DND-41 (cell line): ENCODE results near the gene DCAF4.

Experiments
- EZH2 ChIP-seq: IDR thresholded peaks from 3 replicates; pipeline ENCODE4 v1.6.1; 2012; ENCODE audit warnings: borderline replicate concordance, low read depth, mild to moderate bottlenecking, moderate library complexity, low read length, inconsistent platforms; ENCODE audit not compliant: severe bottlenecking
- TF ChIP-seq, protein P1 (sequence below): IDR thresholded peaks from 2 replicates; pipeline ENCODE4 v1.5.1; 2012; ENCODE audit warnings: borderline replicate concordance, low read length, moderate library complexity, mild to moderate bottlenecking; ENCODE audit not compliant: poor library complexity, severe bottlenecking; ENCODE audit errors: extremely low read depth

DNA sequence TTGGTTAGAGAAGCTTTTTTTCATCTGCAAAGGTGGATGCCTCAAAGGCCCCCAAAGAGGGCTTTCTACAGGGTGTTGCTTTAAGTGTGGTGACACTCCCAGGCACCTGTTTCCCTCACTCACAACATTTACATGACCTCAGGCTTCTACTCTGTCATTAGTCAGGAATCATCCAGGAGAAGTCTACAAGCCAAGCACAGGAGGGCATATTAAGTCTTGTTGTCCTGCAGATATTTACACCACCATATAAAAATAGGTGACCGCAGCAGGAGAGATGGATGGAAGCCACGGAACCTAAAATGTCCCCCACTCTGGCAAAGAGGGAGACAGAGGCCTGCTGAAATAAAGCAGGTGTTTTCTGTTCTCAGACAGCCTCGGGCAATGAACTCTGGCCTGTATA, 24.9 kb upstream of the DCAF4 start:
- TF ChIP-seq, protein P1, sequence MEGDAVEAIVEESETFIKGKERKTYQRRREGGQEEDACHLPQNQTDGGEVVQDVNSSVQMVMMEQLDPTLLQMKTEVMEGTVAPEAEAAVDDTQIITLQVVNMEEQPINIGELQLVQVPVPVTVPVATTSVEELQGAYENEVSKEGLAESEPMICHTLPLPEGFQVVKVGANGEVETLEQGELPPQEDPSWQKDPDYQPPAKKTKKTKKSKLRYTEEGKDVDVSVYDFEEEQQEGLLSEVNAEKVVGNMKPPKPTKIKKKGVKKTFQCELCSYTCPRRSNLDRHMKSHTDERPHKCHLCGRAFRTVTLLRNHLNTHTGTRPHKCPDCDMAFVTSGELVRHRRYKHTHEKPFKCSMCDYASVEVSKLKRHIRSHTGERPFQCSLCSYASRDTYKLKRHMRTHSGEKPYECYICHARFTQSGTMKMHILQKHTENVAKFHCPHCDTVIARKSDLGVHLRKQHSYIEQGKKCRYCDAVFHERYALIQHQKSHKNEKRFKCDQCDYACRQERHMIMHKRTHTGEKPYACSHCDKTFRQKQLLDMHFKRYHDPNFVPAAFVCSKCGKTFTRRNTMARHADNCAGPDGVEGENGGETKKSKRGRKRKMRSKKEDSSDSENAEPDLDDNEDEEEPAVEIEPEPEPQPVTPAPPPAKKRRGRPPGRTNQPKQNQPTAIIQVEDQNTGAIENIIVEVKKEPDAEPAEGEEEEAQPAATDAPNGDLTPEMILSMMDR: no peak
- TF ChIP-seq EZH2: no peak
